ENCODE results near the gene RAB27A.

Gene RAB27A

GRCh38 chr15:55234104-55234799, 55.4 kb downstream of the RAB27A start:
- TF ChIP-seq SPI1 (IDR thresholded peaks at IDR 0.05; ENCODE audit: low read depth, low read length), result no peak
- no peak for TF ChIP-seq POLR2A (IDR thresholded peaks at IDR 0.05; ENCODE audit: low read depth, low read length)
- TF ChIP-seq TAF1 (IDR thresholded peaks at IDR 0.05; ENCODE audit: low read depth, low read length), result no peak
- no peak for TF ChIP-seq PAX5 (IDR thresholded peaks at IDR 0.05; ENCODE audit: insufficient read depth, low read length, severe bottlenecking)
- no peak for TF ChIP-seq POU2F2 (IDR thresholded peaks at IDR 0.05; ENCODE audit: low read depth, low read length)
- no peak for TF ChIP-seq POLR2AphosphoS5 (IDR thresholded peaks at IDR 0.05; ENCODE audit: low read depth, low read length)
- DNase-seq (ENCODE audit: insufficient read length, low spot score) (no peak), FAIRE-seq (no peak)

- DNase-seq (ENCODE audit: insufficient read length, low spot score) (no peak), FAIRE-seq (no peak)
- TF ChIP-seq POLR2A (IDR thresholded peaks at IDR 0.05; ENCODE audit: low read depth, low read length) (no peak), TAF1 (IDR thresholded peaks at IDR 0.05; ENCODE audit: low read depth, low read length) (no peak), POU2F2 (IDR thresholded peaks at IDR 0.05; ENCODE audit: low read depth, low read length) (no peak), POLR2AphosphoS5 (IDR thresholded peaks at IDR 0.05; ENCODE audit: low read depth, low read length) (no peak)
These were observed 58.2 kb downstream of the RAB27A start for GRCh38 chr15:55231455-55231854.

- DNase-seq (ENCODE audit: insufficient read length, low spot score) (no peak), FAIRE-seq (no peak)
- TF ChIP-seq SPI1 (IDR thresholded peaks at IDR 0.05; ENCODE audit: low read depth, low read length) (no peak), POLR2A (IDR thresholded peaks at IDR 0.05; ENCODE audit: low read depth, low read length) (no peak), PAX5 (IDR thresholded peaks at IDR 0.05; ENCODE audit: insufficient read depth, low read length, severe bottlenecking) (no peak), POLR2AphosphoS5 (IDR thresholded peaks at IDR 0.05; ENCODE audit: low read depth, low read length) (no peak), POU2F2 (IDR thresholded peaks at IDR 0.05; ENCODE audit: low read depth, low read length) (no peak), TAF1 (IDR thresholded peaks at IDR 0.05; ENCODE audit: low read depth, low read length) (no peak)
These were observed 58.7 kb downstream of the RAB27A start for GRCh38 chr15:55230953-55231352.

GRCh38 chr15:55230051-55230670, 59.5 kb downstream of the RAB27A start:
- TF ChIP-seq PAX5 (IDR thresholded peaks at IDR 0.05; ENCODE audit: insufficient read depth, low read length, severe bottlenecking) (no peak), TAF1 (IDR thresholded peaks at IDR 0.05; ENCODE audit: low read depth, low read length) (no peak), POU2F2 (IDR thresholded peaks at IDR 0.05; ENCODE audit: low read depth, low read length) (no peak), SPI1 (IDR thresholded peaks at IDR 0.05; ENCODE audit: low read depth, low read length) (no peak), POLR2AphosphoS5 (IDR thresholded peaks at IDR 0.05; ENCODE audit: low read depth, low read length) (no peak), POLR2A (IDR thresholded peaks at IDR 0.05; ENCODE audit: low read depth, low read length) (no peak)
- no peak for FAIRE-seq
- no peak for DNase-seq (ENCODE audit: insufficient read length, low spot score)

GRCh38 chr15:55226127-55226526, 63.5 kb downstream of the RAB27A start:
- no peak for DNase-seq (ENCODE audit: insufficient read length, low spot score)
- TF ChIP-seq POLR2A (IDR thresholded peaks at IDR 0.05; ENCODE audit: low read depth, low read length) (no peak), POU2F2 (IDR thresholded peaks at IDR 0.05; ENCODE audit: low read depth, low read length) (no peak), TAF1 (IDR thresholded peaks at IDR 0.05; ENCODE audit: low read depth, low read length) (no peak), SPI1 (IDR thresholded peaks at IDR 0.05; ENCODE audit: low read depth, low read length) (no peak), POLR2AphosphoS5 (IDR thresholded peaks at IDR 0.05; ENCODE audit: low read depth, low read length) (no peak), PAX5 (IDR thresholded peaks at IDR 0.05; ENCODE audit: insufficient read depth, low read length, severe bottlenecking) (no peak)
- no peak for FAIRE-seq

GRCh38 chr15:55224892-55225291, 64.7 kb downstream of the RAB27A start:
- FAIRE-seq (peak; percentile 71), DNase-seq (ENCODE audit: insufficient read length, low spot score) (no peak)
- TF ChIP-seq SPI1 (IDR thresholded peaks at IDR 0.05; ENCODE audit: low read depth, low read length) (no peak), POU2F2 (IDR thresholded peaks at IDR 0.05; ENCODE audit: low read depth, low read length) (no peak), PAX5 (IDR thresholded peaks at IDR 0.05; ENCODE audit: insufficient read depth, low read length, severe bottlenecking) (no peak), POLR2AphosphoS5 (IDR thresholded peaks at IDR 0.05; ENCODE audit: low read depth, low read length) (no peak; the same call in 1 of the 2 replicates), TAF1 (IDR thresholded peaks at IDR 0.05; ENCODE audit: low read depth, low read length) (no peak)

GRCh38 chr15:55222588-55222987, 67.0 kb downstream of the RAB27A start:
- no peak for TF ChIP-seq POLR2A (IDR thresholded peaks at IDR 0.05; ENCODE audit: low read depth, low read length)
- TF ChIP-seq SPI1 (IDR thresholded peaks at IDR 0.05; ENCODE audit: low read depth, low read length), result peak; percentile 50; the same call in 1 of the 2 replicates
- TF ChIP-seq POU2F2 (IDR thresholded peaks at IDR 0.05; ENCODE audit: low read depth, low read length), result peak; percentile 64; the same call in 1 of the 2 replicates
- FAIRE-seq (peak; percentile 56), DNase-seq (ENCODE audit: insufficient read length, low spot score) (no peak)

- FAIRE-seq, result peak; percentile 68
- TF ChIP-seq POLR2A (IDR thresholded peaks at IDR 0.05; ENCODE audit: low read depth, low read length) (peak; percentile 42; the same call in 1 of the 2 replicates), SPI1 (IDR thresholded peaks at IDR 0.05; ENCODE audit: low read depth, low read length) (0 out of 2 replicates have a peak, but pooled peaks have one; percentile 9), PAX5 (IDR thresholded peaks at IDR 0.05; ENCODE audit: insufficient read depth, low read length, severe bottlenecking) (no peak)
- no peak for DNase-seq (ENCODE audit: insufficient read length, low spot score)
These were observed 68.3 kb downstream of the RAB27A start for GRCh38 chr15:55221090-55222011.

GRCh38 chr15:55220606-55221005, 69.0 kb downstream of the RAB27A start:
- FAIRE-seq (no peak), DNase-seq (ENCODE audit: insufficient read length, low spot score) (no peak)
- TF ChIP-seq POLR2AphosphoS5 (IDR thresholded peaks at IDR 0.05; ENCODE audit: low read depth, low read length) (no peak), SPI1 (IDR thresholded peaks at IDR 0.05; ENCODE audit: low read depth, low read length) (no peak), POLR2A (IDR thresholded peaks at IDR 0.05; ENCODE audit: low read depth, low read length) (no peak), POU2F2 (IDR thresholded peaks at IDR 0.05; ENCODE audit: low read depth, low read length) (no peak), PAX5 (IDR thresholded peaks at IDR 0.05; ENCODE audit: insufficient read depth, low read length, severe bottlenecking) (no peak), TAF1 (IDR thresholded peaks at IDR 0.05; ENCODE audit: low read depth, low read length) (no peak)

All from GM12891 (cell line).